ENCODE data around the gene SPDL1. TPM values are rescaled to one million over a fixed set of nuclear protein-coding genes. Genes with fewer than 3 reads are reported as not detected.

SPDL1 gene
- total RNA-seq, 1 experiment from 2014 or later: 60.0 TPM

DNA sequence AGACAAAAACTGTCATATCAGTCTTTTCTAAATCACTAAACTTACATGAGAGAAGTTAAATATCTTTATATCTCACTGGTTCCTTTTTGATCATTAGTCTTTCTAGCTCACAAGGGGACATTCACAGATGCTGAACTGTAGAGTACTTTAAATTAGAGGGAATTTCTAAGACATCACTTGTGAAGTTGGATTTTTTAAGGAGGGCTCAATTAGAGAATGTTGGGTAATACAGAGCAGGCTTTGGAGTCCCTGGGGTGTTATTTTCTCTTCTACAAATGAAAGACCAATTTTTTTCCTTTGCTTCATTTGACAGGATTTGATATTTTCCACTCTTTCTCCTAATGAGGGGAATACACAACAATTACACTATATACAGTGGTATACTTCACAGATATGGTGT, 48.6 kb upstream of the SPDL1 start:
- no peaks in the 10 kb centered on the region for H3K27me3 ChIP-seq (replicated peaks; ENCODE audit: control insufficient read depth, insufficient read depth, low read length)
- H3K27ac Mint-ChIP-seq (ENCODE audit: unreplicated experiment): no peak overlapping the region
- DNase-seq: no peak
- ChIA-PET POLR2A (no interaction called here), CTCF (no interaction called here)
- no TSS peak for BruUV-seq (replicated peaks)
- no peak overlapping the region for H3K4me3 Mint-ChIP-seq (ENCODE audit: unreplicated experiment)
- no peaks in the 10 kb centered on the region for H3K27me3 Mint-ChIP-seq (ENCODE audit: insufficient read depth, unreplicated experiment)
- no peaks in the 10 kb centered on the region for H3K4me1 Mint-ChIP-seq (ENCODE audit: low read depth, unreplicated experiment)
- H3K4me3 ChIP-seq (ENCODE audit: low read depth, low read length): no peak overlapping the region
- H3K4me1 ChIP-seq: no peaks in the 10 kb centered on the region
- no peaks in the 10 kb centered on the region for H3K36me3 ChIP-seq (ENCODE audit: control insufficient read depth, insufficient read depth, low read length)
- intact Hi-C loops (cut with micrococcal nuclease; ENCODE audit: unreplicated experiment): no loop called here
- H3K9me3 Mint-ChIP-seq (ENCODE audit: unreplicated experiment): no peaks in the 10 kb centered on the region
- no peaks in the 10 kb centered on the region for H3K36me3 Mint-ChIP-seq (ENCODE audit: insufficient read depth, unreplicated experiment)
- H3K9me3 ChIP-seq: no peaks in the 10 kb centered on the region
- TF ChIP-seq, protein P1, sequence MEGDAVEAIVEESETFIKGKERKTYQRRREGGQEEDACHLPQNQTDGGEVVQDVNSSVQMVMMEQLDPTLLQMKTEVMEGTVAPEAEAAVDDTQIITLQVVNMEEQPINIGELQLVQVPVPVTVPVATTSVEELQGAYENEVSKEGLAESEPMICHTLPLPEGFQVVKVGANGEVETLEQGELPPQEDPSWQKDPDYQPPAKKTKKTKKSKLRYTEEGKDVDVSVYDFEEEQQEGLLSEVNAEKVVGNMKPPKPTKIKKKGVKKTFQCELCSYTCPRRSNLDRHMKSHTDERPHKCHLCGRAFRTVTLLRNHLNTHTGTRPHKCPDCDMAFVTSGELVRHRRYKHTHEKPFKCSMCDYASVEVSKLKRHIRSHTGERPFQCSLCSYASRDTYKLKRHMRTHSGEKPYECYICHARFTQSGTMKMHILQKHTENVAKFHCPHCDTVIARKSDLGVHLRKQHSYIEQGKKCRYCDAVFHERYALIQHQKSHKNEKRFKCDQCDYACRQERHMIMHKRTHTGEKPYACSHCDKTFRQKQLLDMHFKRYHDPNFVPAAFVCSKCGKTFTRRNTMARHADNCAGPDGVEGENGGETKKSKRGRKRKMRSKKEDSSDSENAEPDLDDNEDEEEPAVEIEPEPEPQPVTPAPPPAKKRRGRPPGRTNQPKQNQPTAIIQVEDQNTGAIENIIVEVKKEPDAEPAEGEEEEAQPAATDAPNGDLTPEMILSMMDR (IDR thresholded peaks at IDR 0.05; ENCODE audit: insufficient read depth in 1 of 2, low read depth in 1 of 2, low read length in 1 of 2, severe bottlenecking in 1 of 2, unreplicated experiment in 1 of 2): no peak

DNA sequence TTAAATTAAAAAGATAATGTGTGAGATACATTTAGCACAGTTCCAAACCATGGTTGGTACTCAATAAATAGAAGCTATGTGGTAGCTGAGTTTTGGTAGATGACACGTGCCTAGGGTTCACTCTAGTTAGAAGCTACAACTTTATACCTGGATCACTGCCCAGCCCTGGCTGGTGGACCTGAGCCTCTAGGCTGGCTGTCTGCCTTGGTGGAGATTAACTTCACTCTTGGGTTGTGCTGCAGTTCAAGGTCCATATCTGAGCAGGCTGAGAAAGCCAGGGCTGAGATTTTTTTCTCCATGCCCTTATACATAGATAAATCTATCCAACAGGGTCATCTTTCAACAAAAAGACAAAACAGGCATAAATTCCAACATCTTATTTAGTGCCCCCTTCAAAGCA, 44.6 kb upstream of the SPDL1 start:
- intact Hi-C loops (cut with micrococcal nuclease; ENCODE audit: unreplicated experiment): no loop called here
- H3K36me3 ChIP-seq (ENCODE audit: control insufficient read depth, insufficient read depth, low read length): no peaks in the 10 kb centered on the region
- ChIA-PET POLR2A (no interaction called here), CTCF (interaction anchor here (0.5 to 1.8 kb wide), 2 partner anchors 10 to 332 kb away, joined by 3 to 5 read pairs; no protein-coding TSS in a partner anchor)
- no peaks in the 10 kb centered on the region for H3K36me3 Mint-ChIP-seq (ENCODE audit: insufficient read depth, unreplicated experiment)
- H3K27me3 Mint-ChIP-seq (ENCODE audit: insufficient read depth, unreplicated experiment): no peaks in the 10 kb centered on the region
- no peaks in the 10 kb centered on the region for H3K9me3 ChIP-seq
- BruUV-seq (replicated peaks): no TSS peak
- no peak for DNase-seq
- H3K27ac Mint-ChIP-seq (ENCODE audit: unreplicated experiment): no peak overlapping the region
- no peaks in the 10 kb centered on the region for H3K4me1 ChIP-seq
- no peaks in the 10 kb centered on the region for H3K9me3 Mint-ChIP-seq (ENCODE audit: unreplicated experiment)
- H3K27me3 ChIP-seq (replicated peaks; ENCODE audit: control insufficient read depth, insufficient read depth, low read length): no peaks in the 10 kb centered on the region
- no peak overlapping the region for H3K4me3 Mint-ChIP-seq (ENCODE audit: unreplicated experiment)
- H3K4me1 Mint-ChIP-seq (ENCODE audit: low read depth, unreplicated experiment): no peaks in the 10 kb centered on the region
- no peak overlapping the region for H3K4me3 ChIP-seq (ENCODE audit: low read depth, low read length)
- TF ChIP-seq, protein P1 (IDR thresholded peaks at IDR 0.05; ENCODE audit: insufficient read depth in 1 of 2, low read depth in 1 of 2, low read length in 1 of 2, severe bottlenecking in 1 of 2, unreplicated experiment in 1 of 2): no peak

DNA sequence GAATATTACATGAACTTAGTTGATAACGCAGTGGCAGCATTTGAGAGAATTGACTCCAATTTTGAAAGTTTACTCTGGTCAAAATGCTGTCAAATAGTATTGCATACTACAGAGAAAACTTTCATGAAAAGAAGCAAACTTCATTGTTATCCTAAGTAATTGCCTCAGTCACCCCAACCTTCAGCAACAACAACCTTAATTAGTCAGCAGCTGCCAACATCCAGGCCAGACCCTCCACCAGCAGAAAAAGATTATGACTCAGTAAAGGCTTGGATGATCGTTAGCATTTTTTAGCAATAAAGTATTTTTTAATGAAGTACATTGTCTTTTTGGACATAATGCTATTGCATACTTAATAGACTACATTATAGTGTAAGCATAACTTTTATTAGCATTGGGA, 40.8 kb upstream of the SPDL1 start:
- H3K27me3 Mint-ChIP-seq (ENCODE audit: insufficient read depth, unreplicated experiment): no peaks in the 10 kb centered on the region
- no peaks in the 10 kb centered on the region for H3K36me3 Mint-ChIP-seq (ENCODE audit: insufficient read depth, unreplicated experiment)
- Histone ChIP-seq H3K4me3 (ENCODE audit: low read depth, low read length) (no peak overlapping the region), H3K4me1 (no peaks in the 10 kb centered on the region), H3K9me3 (no peaks in the 10 kb centered on the region), H3K27me3 (replicated peaks; ENCODE audit: control insufficient read depth, insufficient read depth, low read length) (no peaks in the 10 kb centered on the region), H3K36me3 (ENCODE audit: control insufficient read depth, insufficient read depth, low read length) (no peaks in the 10 kb centered on the region)
- BruUV-seq (replicated peaks): no TSS peak
- no peaks in the 10 kb centered on the region for H3K9me3 Mint-ChIP-seq (ENCODE audit: unreplicated experiment)
- no peak overlapping the region for H3K4me3 Mint-ChIP-seq (ENCODE audit: unreplicated experiment)
- H3K27ac Mint-ChIP-seq (ENCODE audit: unreplicated experiment): no peak overlapping the region
- TF ChIP-seq, protein P1 (IDR thresholded peaks at IDR 0.05; ENCODE audit: insufficient read depth in 1 of 2, low read depth in 1 of 2, low read length in 1 of 2, severe bottlenecking in 1 of 2, unreplicated experiment in 1 of 2): no peak
- POLR2A ChIA-PET: no interaction called here
- CTCF ChIA-PET: no interaction called here
- H3K4me1 Mint-ChIP-seq (ENCODE audit: low read depth, unreplicated experiment): no peaks in the 10 kb centered on the region
- intact Hi-C loops (cut with micrococcal nuclease; ENCODE audit: unreplicated experiment): no loop called here
- no peak for DNase-seq
